Measurements from ENCODE around the gene ABCA1.

ABCA1 gene

DNA sequence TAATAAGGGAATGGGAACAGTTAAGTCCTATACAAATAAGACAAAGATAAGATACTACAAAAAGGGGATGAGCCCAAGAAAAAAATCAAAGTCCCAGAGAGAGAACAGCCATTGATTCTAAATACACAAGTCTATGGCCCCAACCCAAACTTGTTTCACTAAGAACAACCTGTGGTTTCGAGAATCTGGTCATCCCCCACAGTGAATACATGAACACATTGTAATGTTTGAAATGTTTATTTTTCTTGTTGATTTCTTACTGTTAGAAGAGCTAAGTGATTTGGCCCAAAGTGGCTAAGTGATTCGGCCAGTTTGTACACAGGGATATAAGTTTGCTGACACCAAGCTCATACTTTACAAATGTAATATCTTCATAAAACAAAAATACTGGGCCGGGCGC, 3.3 kb upstream of the ABCA1 start:
- H3K79me2 ChIP-seq (ENCODE audit: insufficient read depth, low read length), result no peaks in the 10 kb centered on the region
- H3K4me2 ChIP-seq (ENCODE audit: insufficient read depth, low read length), result no peak overlapping the region
- TF ChIP-seq CTCF (IDR thresholded peaks at IDR 0.05; ENCODE audit: borderline replicate concordance, extremely low read depth, low read length, poor library complexity, severe bottlenecking), result no peak
- no peak for TF ChIP-seq EZH2 (IDR thresholded peaks at IDR 0.05; ENCODE audit: borderline replicate concordance, low read depth, low read length, severe bottlenecking)
- H3K9me3 ChIP-seq (ENCODE audit: insufficient read depth, low read length, severe bottlenecking), result no peaks in the 10 kb centered on the region
- no peak for ATAC-seq (ENCODE audit: insufficient read depth, low read depth)
- H3K27me3 ChIP-seq (ENCODE audit: insufficient read depth, low read length, poor library complexity), result peaks cover 11% of the 10 kb centered on the region
- H3K27ac ChIP-seq (ENCODE audit: low read length), result no peak overlapping the region
- DNase-seq, result no peak
- H3K4me3 ChIP-seq (ENCODE audit: low read depth in 1 of 2, low read length in 2 of 2), result no peak overlapping the region
- H2AFZ ChIP-seq (ENCODE audit: low read depth, low read length), result no peak overlapping the region
- H3K9ac ChIP-seq (ENCODE audit: low read depth, low read length), result no peak overlapping the region
- no peaks in the 10 kb centered on the region for H3K36me3 ChIP-seq (ENCODE audit: insufficient read depth, low read length)
- no peaks in the 10 kb centered on the region for H3K4me1 ChIP-seq (ENCODE audit: insufficient read depth, low read length)
- H4K20me1 ChIP-seq (ENCODE audit: insufficient read depth, low read length), result no peaks in the 10 kb centered on the region

GRCh38 chr9:104927216-104927911, 591 bp downstream of the ABCA1 start:
- Histone ChIP-seq H4K20me1 (ENCODE audit: insufficient read depth, low read length) (no peaks in the 10 kb centered on the region), H3K9me3 (ENCODE audit: insufficient read depth, low read length, severe bottlenecking) (no peaks in the 10 kb centered on the region), H3K79me2 (ENCODE audit: insufficient read depth, low read length) (no peaks in the 10 kb centered on the region), H3K9ac (ENCODE audit: low read depth, low read length) (no peak overlapping the region), H3K4me2 (ENCODE audit: insufficient read depth, low read length) (no peak overlapping the region), H3K36me3 (ENCODE audit: insufficient read depth, low read length) (no peaks in the 10 kb centered on the region), H2AFZ (ENCODE audit: low read depth, low read length) (no peak overlapping the region), H3K4me1 (ENCODE audit: insufficient read depth, low read length) (no peaks in the 10 kb centered on the region), H3K27me3 (ENCODE audit: insufficient read depth, low read length, poor library complexity) (peaks cover 11% of the 10 kb centered on the region), H3K27ac (ENCODE audit: low read length) (no peak overlapping the region), H3K4me3 (ENCODE audit: low read depth in 1 of 2, low read length in 2 of 2) (no peak overlapping the region)
- TF ChIP-seq EZH2 (IDR thresholded peaks at IDR 0.05; ENCODE audit: borderline replicate concordance, low read depth, low read length, severe bottlenecking), result no peak
- TF ChIP-seq CTCF (IDR thresholded peaks at IDR 0.05; ENCODE audit: borderline replicate concordance, extremely low read depth, low read length, poor library complexity, severe bottlenecking), result no peak
- ATAC-seq (ENCODE audit: insufficient read depth, low read depth), result no peak
- no peak for DNase-seq

DNA sequence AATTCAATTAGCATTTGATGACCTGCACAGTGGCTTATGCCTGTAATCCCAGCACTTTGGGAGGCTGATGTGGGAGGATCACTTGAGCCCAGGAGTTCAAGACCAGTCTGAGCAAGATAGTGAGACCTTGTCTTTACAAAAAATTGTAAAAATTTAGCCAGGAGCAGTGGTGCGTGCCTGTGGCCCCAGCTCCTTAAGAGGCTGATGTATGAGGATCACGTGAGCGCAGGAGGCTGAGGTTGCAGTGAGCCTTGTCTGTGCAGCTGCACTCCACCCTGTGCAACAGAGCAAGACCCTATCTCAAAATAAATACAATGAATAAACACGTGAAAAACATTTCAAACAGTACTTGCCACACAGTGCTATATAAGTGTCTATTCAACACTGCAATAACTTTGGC, 4.2 kb downstream of the ABCA1 start:
- no peaks in the 10 kb centered on the region for H3K36me3 ChIP-seq (ENCODE audit: insufficient read depth, low read length)
- ATAC-seq (ENCODE audit: insufficient read depth, low read depth), result no peak
- H3K4me1 ChIP-seq (ENCODE audit: insufficient read depth, low read length), result no peaks in the 10 kb centered on the region
- H2AFZ ChIP-seq (ENCODE audit: low read depth, low read length), result no peak overlapping the region
- no peak for TF ChIP-seq EZH2 (IDR thresholded peaks at IDR 0.05; ENCODE audit: borderline replicate concordance, low read depth, low read length, severe bottlenecking)
- no peak for TF ChIP-seq CTCF (IDR thresholded peaks at IDR 0.05; ENCODE audit: borderline replicate concordance, extremely low read depth, low read length, poor library complexity, severe bottlenecking)
- peaks cover 11% of the 10 kb centered on the region for H3K27me3 ChIP-seq (ENCODE audit: insufficient read depth, low read length, poor library complexity)
- H3K27ac ChIP-seq (ENCODE audit: low read length), result no peak overlapping the region
- no peak for DNase-seq
- no peaks in the 10 kb centered on the region for H4K20me1 ChIP-seq (ENCODE audit: insufficient read depth, low read length)
- H3K4me2 ChIP-seq (ENCODE audit: insufficient read depth, low read length), result no peak overlapping the region
- H3K9ac ChIP-seq (ENCODE audit: low read depth, low read length), result no peak overlapping the region
- H3K4me3 ChIP-seq (ENCODE audit: low read depth in 1 of 2, low read length in 2 of 2), result no peak overlapping the region
- H3K9me3 ChIP-seq (ENCODE audit: insufficient read depth, low read length, severe bottlenecking), result no peaks in the 10 kb centered on the region
- H3K79me2 ChIP-seq (ENCODE audit: insufficient read depth, low read length), result no peaks in the 10 kb centered on the region

Measured in DND-41 (cell line).